Upper lobe of right lung (tissue), 1 donor: ENCODE measurements around the gene MPDU1. TPM values are rescaled to one million over a fixed set of nuclear protein-coding genes. Genes with fewer than 3 reads are reported as not detected.

Source experiments
- ATAC-seq: fragments of 200-7000 bp; cut with Tn5 transposase; one replicate; pipeline ENCODE4 v1.9.1; 2020; ENCODE audit warnings: mild to moderate bottlenecking, moderate library complexity
- DNase-seq: peaks from one replicate; pipeline ENCODE4 v3.0.0-alpha.2; 2020
- H3K27ac ChIP-seq: fragments of 200-600 bp; one replicate; pipeline ENCODE4 v1.8.0; 2022
- H3K27me3 ChIP-seq: fragments of 200-600 bp; one replicate; pipeline ENCODE4 v1.8.0; 2022; ENCODE audit warnings: mild to moderate bottlenecking
- H3K36me3 ChIP-seq: fragments of 200-600 bp; one replicate; pipeline ENCODE4 v1.8.0; 2022
- H3K4me1 ChIP-seq: fragments of 200-600 bp; one replicate; pipeline ENCODE4 v1.8.0; 2022
- H3K4me3 ChIP-seq: fragments of 200-600 bp; one replicate; pipeline ENCODE4 v1.8.0; 2022; ENCODE audit warnings: mild to moderate bottlenecking
- H3K9me3 ChIP-seq: fragments of 200-600 bp; one replicate; pipeline ENCODE4 v1.8.0; 2022
- intact Hi-C: fragments of 100-400 bp; cut with DNase I; formaldehyde crosslinking; loops from one replicate; pipeline ENCODE4 v1.11.0; 2022
- total RNA-seq: library from RNA; stranded (reverse); fragmentation: NEBNext Ultra II Directional; extraction: Animal tissue kit (Norgen Biotek cat#: 25700); gene quantifications from one replicate; pipeline ENCODE4 v1.2.1, GENCODE V29; 2021
- TF ChIP-seq, protein P1 (sequence below): fragments of 200-600 bp; IDR thresholded peaks from one replicate; pipeline ENCODE4 v1.8.0; 2022; ENCODE audit warnings: antibody characterized with exemption
- donor health status: DM: no; HTN: yes; CAD: no; lungs with severe emphysema.

Gene MPDU1
- total RNA-seq, 1 donor from 2014 or later = 58.2 TPM

DNA sequence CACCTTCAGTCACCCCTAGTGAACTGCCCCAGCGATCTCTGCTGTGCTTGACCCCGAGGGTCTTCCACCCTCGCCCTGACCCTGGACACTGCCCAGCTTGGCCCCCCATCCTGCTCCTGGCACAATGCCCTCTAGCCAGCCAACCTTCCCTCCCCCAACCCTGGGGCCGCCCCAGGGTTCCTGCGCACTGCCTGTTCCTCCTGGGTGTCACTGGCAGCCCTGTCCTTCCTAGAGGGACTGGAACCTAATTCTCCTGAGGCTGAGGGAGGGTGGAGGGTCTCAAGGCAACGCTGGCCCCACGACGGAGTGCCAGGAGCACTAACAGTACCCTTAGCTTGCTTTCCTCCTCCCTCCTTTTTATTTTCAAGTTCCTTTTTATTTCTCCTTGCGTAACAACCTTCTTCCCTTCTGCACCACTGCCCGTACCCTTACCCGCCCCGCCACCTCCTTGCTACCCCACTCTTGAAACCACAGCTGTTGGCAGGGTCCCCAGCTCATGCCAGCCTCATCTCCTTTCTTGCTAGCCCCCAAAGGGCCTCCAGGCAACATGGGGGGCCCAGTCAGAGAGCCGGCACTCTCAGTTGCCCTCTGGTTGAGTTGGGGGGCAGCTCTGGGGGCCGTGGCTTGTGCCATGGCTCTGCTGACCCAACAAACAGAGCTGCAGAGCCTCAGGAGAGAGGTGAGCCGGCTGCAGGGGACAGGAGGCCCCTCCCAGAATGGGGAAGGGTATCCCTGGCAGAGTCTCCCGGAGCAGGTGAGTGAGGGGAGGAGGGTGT, 24.9 kb upstream of the MPDU1 start, which contains the start of gene TNFSF13:
TSS of gene TNFSF13 (plus strand) at position 207 of the 776 bp plus-strand sequence. CDS start at position 497, 290 bp downstream.
- intact Hi-C loops = no loop called here
- ATAC-seq (peak; percentile 17), DNase-seq (peak; percentile 87)
- peaks cover 53% of the 10 kb centered on the region for H3K4me1 ChIP-seq
- TF ChIP-seq, protein P1, sequence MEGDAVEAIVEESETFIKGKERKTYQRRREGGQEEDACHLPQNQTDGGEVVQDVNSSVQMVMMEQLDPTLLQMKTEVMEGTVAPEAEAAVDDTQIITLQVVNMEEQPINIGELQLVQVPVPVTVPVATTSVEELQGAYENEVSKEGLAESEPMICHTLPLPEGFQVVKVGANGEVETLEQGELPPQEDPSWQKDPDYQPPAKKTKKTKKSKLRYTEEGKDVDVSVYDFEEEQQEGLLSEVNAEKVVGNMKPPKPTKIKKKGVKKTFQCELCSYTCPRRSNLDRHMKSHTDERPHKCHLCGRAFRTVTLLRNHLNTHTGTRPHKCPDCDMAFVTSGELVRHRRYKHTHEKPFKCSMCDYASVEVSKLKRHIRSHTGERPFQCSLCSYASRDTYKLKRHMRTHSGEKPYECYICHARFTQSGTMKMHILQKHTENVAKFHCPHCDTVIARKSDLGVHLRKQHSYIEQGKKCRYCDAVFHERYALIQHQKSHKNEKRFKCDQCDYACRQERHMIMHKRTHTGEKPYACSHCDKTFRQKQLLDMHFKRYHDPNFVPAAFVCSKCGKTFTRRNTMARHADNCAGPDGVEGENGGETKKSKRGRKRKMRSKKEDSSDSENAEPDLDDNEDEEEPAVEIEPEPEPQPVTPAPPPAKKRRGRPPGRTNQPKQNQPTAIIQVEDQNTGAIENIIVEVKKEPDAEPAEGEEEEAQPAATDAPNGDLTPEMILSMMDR = no peak
- peak within 1 kb of the TSS; percentile 96 for H3K27ac ChIP-seq
- H3K9me3 ChIP-seq = no peaks in the 10 kb centered on the region
- H3K36me3 ChIP-seq = peaks cover 6% of the 10 kb centered on the region
- peak within 1 kb of the TSS; percentile 91 for H3K4me3 ChIP-seq
- H3K27me3 ChIP-seq = no peaks in the 10 kb centered on the region

DNA sequence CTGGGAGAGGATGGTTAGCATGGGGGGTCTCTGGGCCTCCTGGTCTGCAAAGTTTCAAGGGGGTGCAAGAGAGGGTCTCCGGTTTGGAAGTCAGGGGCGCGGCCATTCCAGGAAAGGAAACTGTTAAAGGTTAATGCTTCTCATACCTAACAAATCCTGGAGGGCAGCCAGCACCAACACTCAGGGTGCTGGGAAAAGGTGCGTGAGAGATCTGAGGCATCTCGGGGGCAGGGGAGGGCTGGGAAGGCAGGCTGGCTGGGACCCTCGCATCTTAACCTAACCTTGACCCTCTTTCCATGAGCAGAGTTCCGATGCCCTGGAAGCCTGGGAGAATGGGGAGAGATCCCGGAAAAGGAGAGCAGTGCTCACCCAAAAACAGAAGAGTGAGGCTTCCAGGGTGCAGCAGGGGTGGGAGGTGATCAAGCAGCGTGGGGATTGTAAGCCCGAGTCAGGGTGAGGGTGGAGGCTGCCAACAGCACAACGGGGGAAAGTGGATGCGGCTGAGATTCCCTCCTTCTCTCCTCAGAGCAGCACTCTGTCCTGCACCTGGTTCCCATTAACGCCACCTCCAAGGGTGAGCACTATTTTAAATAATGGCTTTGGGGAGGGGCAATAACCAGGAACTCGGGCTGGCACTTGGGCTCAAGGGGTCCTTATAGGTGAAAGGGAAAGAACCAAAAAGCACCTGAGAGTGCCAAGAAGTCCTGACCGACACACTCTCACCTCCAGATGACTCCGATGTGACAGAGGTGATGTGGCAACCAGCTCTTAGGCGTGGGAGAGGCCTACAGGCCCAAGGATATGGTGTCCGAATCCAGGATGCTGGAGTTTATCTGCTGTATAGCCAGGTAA, 24.1 kb upstream of the MPDU1 start:
- TF ChIP-seq, protein P1 = no peak
- Histone ChIP-seq H3K4me3 (peak overlapping the region; percentile 91), H3K9me3 (no peaks in the 10 kb centered on the region), H3K27ac (peak overlapping the region; percentile 96), H3K36me3 (peaks cover 13% of the 10 kb centered on the region), H3K27me3 (no peaks in the 10 kb centered on the region), H3K4me1 (peaks cover 57% of the 10 kb centered on the region)
- ATAC-seq = peak; percentile 0
- intact Hi-C loops = no loop called here
- DNase-seq = peak; percentile 82

DNA sequence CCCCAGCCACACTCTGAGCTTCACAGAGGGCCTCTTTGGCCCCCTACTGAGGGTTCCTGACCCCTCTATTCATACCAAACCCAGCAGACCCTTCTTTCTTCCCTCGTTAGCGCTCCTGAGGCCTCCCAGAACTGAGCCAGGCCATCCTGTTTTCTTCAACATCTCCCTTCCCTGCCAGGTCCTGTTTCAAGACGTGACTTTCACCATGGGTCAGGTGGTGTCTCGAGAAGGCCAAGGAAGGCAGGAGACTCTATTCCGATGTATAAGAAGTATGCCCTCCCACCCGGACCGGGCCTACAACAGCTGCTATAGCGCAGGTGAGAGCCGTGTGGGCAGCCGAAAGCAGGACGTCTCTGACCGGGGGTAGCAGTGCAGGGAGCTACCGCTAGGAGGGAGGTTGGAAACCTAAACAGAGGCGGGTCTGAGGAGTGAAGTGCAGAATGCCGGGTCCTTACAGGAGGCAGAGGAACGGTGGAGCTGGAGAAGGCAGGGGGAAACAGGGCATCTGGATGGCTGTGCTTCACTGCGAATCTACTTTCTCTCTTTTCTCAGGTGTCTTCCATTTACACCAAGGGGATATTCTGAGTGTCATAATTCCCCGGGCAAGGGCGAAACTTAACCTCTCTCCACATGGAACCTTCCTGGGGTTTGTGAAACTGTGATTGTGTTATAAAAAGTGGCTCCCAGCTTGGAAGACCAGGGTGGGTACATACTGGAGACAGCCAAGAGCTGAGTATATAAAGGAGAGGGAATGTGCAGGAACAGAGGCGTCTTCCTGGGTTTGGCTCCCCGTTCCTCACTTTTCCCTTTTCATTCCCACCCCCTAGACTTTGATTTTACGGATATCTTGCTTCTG, 23.3 kb upstream of the MPDU1 start:
- Histone ChIP-seq H3K27ac (peak overlapping the region; percentile 96), H3K36me3 (peaks cover 22% of the 10 kb centered on the region), H3K9me3 (no peaks in the 10 kb centered on the region), H3K4me1 (peaks cover 57% of the 10 kb centered on the region), H3K4me3 (peak overlapping the region; percentile 91), H3K27me3 (no peaks in the 10 kb centered on the region)
- intact Hi-C loops = no loop called here
- TF ChIP-seq, protein P1 = peak; percentile 46
- DNase-seq = peak; percentile 83
- ATAC-seq = peak; percentile 37

DNA sequence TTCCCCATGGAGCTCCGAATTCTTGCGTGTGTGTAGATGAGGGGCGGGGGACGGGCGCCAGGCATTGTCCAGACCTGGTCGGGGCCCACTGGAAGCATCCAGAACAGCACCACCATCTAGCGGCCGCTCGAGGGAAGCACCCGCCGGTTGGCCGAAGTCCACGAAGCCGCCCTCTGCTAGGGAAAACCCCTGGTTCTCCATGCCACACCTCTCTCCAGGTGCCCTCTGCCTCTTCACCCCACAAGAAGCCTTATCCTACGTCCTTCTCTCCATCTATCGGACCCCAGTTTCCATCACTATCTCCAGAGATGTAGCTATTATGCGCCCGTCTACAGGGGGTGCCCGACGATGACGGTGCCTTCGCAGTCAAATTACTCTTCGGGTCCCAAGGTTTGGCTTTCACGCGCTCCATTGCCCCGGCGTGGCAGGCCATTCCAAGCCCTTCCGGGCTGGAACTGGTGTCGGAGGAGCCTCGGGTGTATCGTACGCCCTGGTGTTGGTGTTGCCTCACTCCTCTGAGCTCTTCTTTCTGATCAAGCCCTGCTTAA, 22.6 kb upstream of the MPDU1 start:
- H3K4me1 ChIP-seq = peaks cover 57% of the 10 kb centered on the region
- TF ChIP-seq, protein P1 = peak; percentile 85
- peak; percentile 96 for DNase-seq
- H3K9me3 ChIP-seq = no peaks in the 10 kb centered on the region
- peak; percentile 73 for ATAC-seq
- intact Hi-C loops = no loop called here
- peak overlapping the region; percentile 91 for H3K4me3 ChIP-seq
- peak overlapping the region; percentile 96 for H3K27ac ChIP-seq
- no peaks in the 10 kb centered on the region for H3K27me3 ChIP-seq
- peaks cover 29% of the 10 kb centered on the region for H3K36me3 ChIP-seq
